Measurements from ENCODE around the gene PROKR2. TPM values are rescaled to one million over a fixed set of nuclear protein-coding genes. Genes with fewer than 3 reads are reported as not detected.

PROKR2 gene
- total and polyA plus RNA-seq, 2 donors (not counting 1 experiment from before 2014, with no cell fraction given): not detected

DNA sequence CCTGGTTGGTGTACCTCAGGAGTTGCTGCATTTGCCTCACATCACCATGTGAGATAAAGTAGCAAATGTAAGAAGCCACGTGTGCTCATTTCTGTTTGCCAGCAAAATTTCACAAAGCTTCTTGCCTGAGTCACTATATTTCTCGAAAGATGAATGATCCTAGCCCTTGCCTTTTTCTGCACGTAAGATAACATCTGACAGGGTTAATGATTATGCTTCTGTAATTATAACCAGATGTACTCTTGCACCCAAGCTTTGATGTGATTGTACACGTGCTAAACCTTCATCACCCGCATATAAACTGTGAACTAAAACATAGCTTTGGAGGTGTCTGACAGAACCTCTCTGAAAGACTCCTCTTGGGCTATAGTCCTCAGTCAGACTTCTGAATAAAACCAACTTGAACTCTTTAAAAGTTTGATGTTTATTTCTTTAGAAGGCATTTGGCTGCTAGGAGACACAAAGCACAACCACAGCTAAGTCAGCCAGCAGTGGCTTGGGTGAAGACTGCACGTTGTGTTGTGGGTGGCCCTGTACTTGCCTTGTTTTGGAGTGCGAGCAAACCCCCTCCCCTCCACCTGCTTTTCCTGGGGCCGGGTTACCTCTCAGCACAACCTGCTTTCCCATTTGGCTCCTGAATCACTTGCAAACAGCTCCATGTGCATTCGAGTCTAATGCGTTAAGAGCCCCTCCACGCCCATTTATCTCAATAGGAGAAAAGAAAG lies 19.3 kb downstream of the PROKR2 start:
- H3K4me3 Mint-ChIP-seq: no peak overlapping the region
- DNase-seq (no peak), ATAC-seq (ENCODE audit: low read depth) (no peak)
- no peaks in the 10 kb centered on the region for H3K79me2 ChIP-seq (ENCODE audit: control insufficient read depth, insufficient read depth, low read length)
- TF ChIP-seq EZH2 (IDR thresholded peaks at IDR 0.05; ENCODE audit: borderline replicate concordance, insufficient read depth, low read depth, low read length, poor library complexity, severe bottlenecking): no peak
- TF ChIP-seq, protein P1, sequence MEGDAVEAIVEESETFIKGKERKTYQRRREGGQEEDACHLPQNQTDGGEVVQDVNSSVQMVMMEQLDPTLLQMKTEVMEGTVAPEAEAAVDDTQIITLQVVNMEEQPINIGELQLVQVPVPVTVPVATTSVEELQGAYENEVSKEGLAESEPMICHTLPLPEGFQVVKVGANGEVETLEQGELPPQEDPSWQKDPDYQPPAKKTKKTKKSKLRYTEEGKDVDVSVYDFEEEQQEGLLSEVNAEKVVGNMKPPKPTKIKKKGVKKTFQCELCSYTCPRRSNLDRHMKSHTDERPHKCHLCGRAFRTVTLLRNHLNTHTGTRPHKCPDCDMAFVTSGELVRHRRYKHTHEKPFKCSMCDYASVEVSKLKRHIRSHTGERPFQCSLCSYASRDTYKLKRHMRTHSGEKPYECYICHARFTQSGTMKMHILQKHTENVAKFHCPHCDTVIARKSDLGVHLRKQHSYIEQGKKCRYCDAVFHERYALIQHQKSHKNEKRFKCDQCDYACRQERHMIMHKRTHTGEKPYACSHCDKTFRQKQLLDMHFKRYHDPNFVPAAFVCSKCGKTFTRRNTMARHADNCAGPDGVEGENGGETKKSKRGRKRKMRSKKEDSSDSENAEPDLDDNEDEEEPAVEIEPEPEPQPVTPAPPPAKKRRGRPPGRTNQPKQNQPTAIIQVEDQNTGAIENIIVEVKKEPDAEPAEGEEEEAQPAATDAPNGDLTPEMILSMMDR (IDR thresholded peaks at IDR 0.05): no peak
- no peaks in the 10 kb centered on the region for H3K4me1 Mint-ChIP-seq
- H3K9me3 ChIP-seq (ENCODE audit: control extremely low read depth in 1 of 3, control insufficient read depth in 2 of 3, insufficient read depth in 1 of 3, low read length in 2 of 3): peaks cover 0 to 5% (median 0%) of the 10 kb centered on the region in 3 donors
- 77% methylated on average over 8 of the region's 11 CpGs for WGBS (ENCODE audit: insufficient coverage)
- no peak overlapping the region for H3K27ac Mint-ChIP-seq
- H4K20me1 ChIP-seq (ENCODE audit: control insufficient read depth, insufficient read depth, low read length, poor library complexity, severe bottlenecking): no peaks in the 10 kb centered on the region
- intact Hi-C loops (cut with micrococcal nuclease): no loop called here
- no peaks in the 10 kb centered on the region for H3K4me1 ChIP-seq (ENCODE audit: control insufficient read depth in 2 of 2, insufficient read depth in 2 of 2, low read length in 2 of 2)
- H3K4me2 ChIP-seq (replicated peaks; ENCODE audit: low read depth, low read length, poor library complexity, severe bottlenecking): no peak overlapping the region
- H3K36me3 ChIP-seq (replicated peaks in 1 of 2; ENCODE audit: control extremely low read depth in 1 of 2, control insufficient read depth in 1 of 2, extremely low read depth in 1 of 2, insufficient read depth in 2 of 2, low read length in 1 of 2): no peaks in the 10 kb centered on the region
- H2AFZ ChIP-seq (ENCODE audit: insufficient read depth, low read depth, low read length, poor library complexity, severe bottlenecking): no peak overlapping the region
- H3K4me3 ChIP-seq (ENCODE audit: control extremely low read depth in 1 of 5, extremely low read depth in 1 of 5, insufficient read depth in 1 of 5, low read depth in 2 of 5, low read length in 4 of 5): no peak overlapping the region
- no peak overlapping the region for H3K27ac ChIP-seq (ENCODE audit: low read length in 2 of 2)
- H3K9ac ChIP-seq (ENCODE audit: low read length): no peak overlapping the region
- no peaks in the 10 kb centered on the region for H3K9me3 Mint-ChIP-seq (ENCODE audit: insufficient read depth)
- peaks cover 0 to 6% (median 0%) of the 10 kb centered on the region in 4 experiments for H3K27me3 ChIP-seq (replicated peaks in 1 of 4; ENCODE audit: control extremely low read depth in 1 of 4, control insufficient read depth in 3 of 4, insufficient read depth in 4 of 4, low read length in 3 of 4)
- ChIA-PET POLR2A (no interaction called here), CTCF (no interaction called here)
- peaks cover 30% of the 10 kb centered on the region for H3K27me3 Mint-ChIP-seq

DNA sequence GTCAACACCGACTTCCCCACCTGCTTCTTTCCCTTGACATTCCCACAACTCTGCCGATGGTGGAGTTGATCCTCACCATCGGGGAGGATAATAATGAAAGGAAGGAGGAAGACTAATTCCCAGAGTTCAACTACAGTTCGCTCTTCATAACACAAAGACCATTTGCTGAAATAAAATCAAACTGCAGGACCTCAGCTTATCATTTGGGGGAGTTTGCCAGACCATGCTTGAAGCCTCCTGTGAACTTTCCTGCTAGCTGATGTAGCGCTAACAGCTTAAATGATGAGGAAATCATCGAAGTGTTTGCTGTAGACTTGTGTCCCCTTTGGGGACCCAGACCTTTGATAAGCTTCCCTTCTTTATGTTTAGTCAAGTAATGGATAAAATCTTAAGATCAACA lies 26.2 kb downstream of the PROKR2 start:
- Mint-ChIP-seq H3K4me1 (no peaks in the 10 kb centered on the region), H3K9me3 (ENCODE audit: insufficient read depth) (peaks cover 2% of the 10 kb centered on the region), H3K27me3 (peaks cover 20% of the 10 kb centered on the region), H3K4me3 (no peak overlapping the region), H3K27ac (no peak overlapping the region)
- ATAC-seq (ENCODE audit: low read depth) (no peak), DNase-seq (no peak)
- CTCF ChIA-PET: no interaction called here
- Histone ChIP-seq H3K79me2 (ENCODE audit: control insufficient read depth, insufficient read depth, low read length) (no peaks in the 10 kb centered on the region), H3K27me3 (replicated peaks in 1 of 4; ENCODE audit: control extremely low read depth in 1 of 4, control insufficient read depth in 3 of 4, insufficient read depth in 4 of 4, low read length in 3 of 4) (peaks cover 0 to 4% (median 0%) of the 10 kb centered on the region in 4 experiments), H3K9me3 (ENCODE audit: control extremely low read depth in 1 of 3, control insufficient read depth in 2 of 3, insufficient read depth in 1 of 3, low read length in 2 of 3) (no peaks in the 10 kb centered on the region), H3K4me1 (ENCODE audit: control insufficient read depth in 2 of 2, insufficient read depth in 2 of 2, low read length in 2 of 2) (no peaks in the 10 kb centered on the region), H3K4me2 (replicated peaks; ENCODE audit: low read depth, low read length, poor library complexity, severe bottlenecking) (no peak overlapping the region), H3K9ac (ENCODE audit: low read length) (no peak overlapping the region), H3K36me3 (replicated peaks in 1 of 2; ENCODE audit: control extremely low read depth in 1 of 2, control insufficient read depth in 1 of 2, extremely low read depth in 1 of 2, insufficient read depth in 2 of 2, low read length in 1 of 2) (no peaks in the 10 kb centered on the region), H3K4me3 (ENCODE audit: control extremely low read depth in 1 of 5, extremely low read depth in 1 of 5, insufficient read depth in 1 of 5, low read depth in 2 of 5, low read length in 4 of 5) (no peak overlapping the region), H4K20me1 (ENCODE audit: control insufficient read depth, insufficient read depth, low read length, poor library complexity, severe bottlenecking) (no peaks in the 10 kb centered on the region), H2AFZ (ENCODE audit: insufficient read depth, low read depth, low read length, poor library complexity, severe bottlenecking) (no peak overlapping the region), H3K27ac (ENCODE audit: low read length in 2 of 2) (no peak overlapping the region)
- TF ChIP-seq, protein P1 (IDR thresholded peaks at IDR 0.05): no peak
- no peak for TF ChIP-seq EZH2 (IDR thresholded peaks at IDR 0.05; ENCODE audit: borderline replicate concordance, insufficient read depth, low read depth, low read length, poor library complexity, severe bottlenecking)
- POLR2A ChIA-PET: no interaction called here
- intact Hi-C loops (cut with micrococcal nuclease): no loop called here
- WGBS (ENCODE audit: insufficient coverage): 100% methylated on average over 1 of the region's 6 CpGs

All from B cell (primary cell).